Activated B cell treated with CpG ODN at 0.5 μM for 24 hours (primary cell): ENCODE measurements around the gene FUBP3. TPM values are rescaled to one million over a fixed set of nuclear protein-coding genes. Genes with fewer than 3 reads are reported as not detected.

Experiments used
- ATAC-seq: fragments of 200-7000 bp; cut with Tn5 transposase; one replicate; pipeline ENCODE4 v1.10.0; 2021; ENCODE audit warnings: low read depth, mild to moderate bottlenecking, moderate library complexity
- CTCF ChIA-PET: fragments of 350-600 bp; sonication (Branson Sonifier 250); formaldehyde crosslinking; loops from one replicate; lab custom pipeline; 2021; ENCODE audit warnings: antibody characterized with exemption; lab: Charles Lee
- POLR2A ChIA-PET: fragments of 350-600 bp; sonication (Branson Sonifier 250); formaldehyde crosslinking; loops from one replicate; lab custom pipeline; 2021; ENCODE audit warnings: antibody characterized with exemption; lab: Charles Lee
- DNase-seq: peaks from one replicate; pipeline ENCODE4 v3.0.0; 2022
- H3K27ac Mint-ChIP-seq: one replicate; pipeline ENCODE4 v1.8.0; 2020; ENCODE audit warnings: mixed read lengths
- H3K27me3 Mint-ChIP-seq: one replicate; pipeline ENCODE4 v1.8.0; 2021; ENCODE audit warnings: mixed read lengths
- H3K36me3 Mint-ChIP-seq: one replicate; pipeline ENCODE4 v1.8.0; 2021; ENCODE audit warnings: low read depth, mixed read lengths
- H3K4me1 Mint-ChIP-seq: one replicate; pipeline ENCODE4 v1.8.0; 2021; ENCODE audit warnings: mixed read lengths
- H3K4me3 Mint-ChIP-seq: one replicate; pipeline ENCODE4 v1.8.0; 2020; ENCODE audit warnings: mild to moderate bottlenecking, mixed read lengths
- H3K9me3 Mint-ChIP-seq: one replicate; pipeline ENCODE4 v1.8.0; 2020; ENCODE audit warnings: mixed read lengths
- CTCF ChIP-seq: fragments of 200-600 bp; IDR thresholded peaks from one replicate; pipeline ENCODE4 v1.8.0; 2022; ENCODE audit warnings: antibody characterized with exemption, mild to moderate bottlenecking
- intact Hi-C: fragments of 100-400 bp; cut with micrococcal nuclease; formaldehyde crosslinking; loops from one replicate; pipeline ENCODE4 v1.15.1; 2024
- total RNA-seq: library from RNA; stranded (reverse); gene quantifications from 2 replicates; pipeline ENCODE4 v1.2.3, GENCODE V29; 2022

The FUBP3 gene
- total RNA-seq, 1 donor from 2014 or later: 44.7 TPM

- CTCF ChIA-PET: interaction anchor here (2.4 kb wide), 1 partner anchor 16 kb away, joined by 6 read pairs; no protein-coding TSS in a partner anchor
- POLR2A ChIA-PET: no interaction called here
- intact Hi-C loops: loop anchor here (10.0 kb wide), 1 partner anchor 1929 kb away; no protein-coding TSS in a partner anchor
- TF ChIP-seq CTCF: no peak
- DNase-seq: no peak
- H3K4me1 Mint-ChIP-seq: peaks cover 38% of the 10 kb centered on the region
- no peak overlapping the region for H3K27ac Mint-ChIP-seq
- H3K36me3 Mint-ChIP-seq: no peaks in the 10 kb centered on the region
- no peaks in the 10 kb centered on the region for H3K9me3 Mint-ChIP-seq
- peaks cover 55% of the 10 kb centered on the region for H3K27me3 Mint-ChIP-seq
- ATAC-seq: no peak
- H3K4me3 Mint-ChIP-seq: peak overlapping the region; percentile 46
These were observed 86.3 kb downstream of the FUBP3 start for GRCh38 chr9:130665431-130666392.

- no peaks in the 10 kb centered on the region for H3K36me3 Mint-ChIP-seq
- no peak overlapping the region for H3K27ac Mint-ChIP-seq
- ChIA-PET POLR2A (no interaction called here), CTCF (interaction anchor here (2.4 kb wide), 1 partner anchor 15 kb away, joined by 6 read pairs; no protein-coding TSS in a partner anchor)
- intact Hi-C loops: loop anchor here (10.0 kb wide), 1 partner anchor 1928 kb away; no protein-coding TSS in a partner anchor
- H3K27me3 Mint-ChIP-seq: peaks cover 53% of the 10 kb centered on the region
- no peak overlapping the region for H3K4me3 Mint-ChIP-seq
- DNase-seq: no peak
- TF ChIP-seq CTCF: no peak
- peaks cover 34% of the 10 kb centered on the region for H3K4me1 Mint-ChIP-seq
- ATAC-seq: no peak
- no peaks in the 10 kb centered on the region for H3K9me3 Mint-ChIP-seq
These were observed 87.2 kb downstream of the FUBP3 start for GRCh38 chr9:130666393-130667119.

- Mint-ChIP-seq H3K27ac (no peak overlapping the region), H3K4me1 (peaks cover 29% of the 10 kb centered on the region), H3K4me3 (no peak overlapping the region), H3K27me3 (peaks cover 47% of the 10 kb centered on the region), H3K9me3 (no peaks in the 10 kb centered on the region), H3K36me3 (no peaks in the 10 kb centered on the region)
- DNase-seq (no peak), ATAC-seq (no peak)
- POLR2A ChIA-PET: no interaction called here
- CTCF ChIA-PET: no interaction called here
- intact Hi-C loops: loop anchor here (10.0 kb wide), 1 partner anchor 1928 kb away; no protein-coding TSS in a partner anchor
- no peak for TF ChIP-seq CTCF
These were observed 87.7 kb downstream of the FUBP3 start for GRCh38 chr9:130667120-130667435.

- H3K27ac Mint-ChIP-seq: no peak overlapping the region
- no peak for DNase-seq
- intact Hi-C loops: loop anchor here (10.0 kb wide), 1 partner anchor 1927 kb away; no protein-coding TSS in a partner anchor
- POLR2A ChIA-PET: no interaction called here
- no peaks in the 10 kb centered on the region for H3K36me3 Mint-ChIP-seq
- no peak for TF ChIP-seq CTCF
- peaks cover 22% of the 10 kb centered on the region for H3K4me1 Mint-ChIP-seq
- peaks cover 39% of the 10 kb centered on the region for H3K27me3 Mint-ChIP-seq
- CTCF ChIA-PET: no interaction called here
- H3K4me3 Mint-ChIP-seq: no peak overlapping the region
- H3K9me3 Mint-ChIP-seq: no peaks in the 10 kb centered on the region
- ATAC-seq: no peak
These were observed 88.8 kb downstream of the FUBP3 start for GRCh38 chr9:130668196-130668595.

GRCh38 chr9:130668659-130669058 is 89.3 kb downstream of the FUBP3 start:
- peaks cover 37% of the 10 kb centered on the region for H3K27me3 Mint-ChIP-seq
- H3K4me1 Mint-ChIP-seq: peaks cover 20% of the 10 kb centered on the region
- intact Hi-C loops: loop anchor here (10.0 kb wide), 1 partner anchor 1926 kb away; no protein-coding TSS in a partner anchor
- no peak overlapping the region for H3K4me3 Mint-ChIP-seq
- ChIA-PET POLR2A (no interaction called here), CTCF (no interaction called here)
- no peaks in the 10 kb centered on the region for H3K9me3 Mint-ChIP-seq
- no peak for TF ChIP-seq CTCF
- no peak overlapping the region for H3K27ac Mint-ChIP-seq
- no peaks in the 10 kb centered on the region for H3K36me3 Mint-ChIP-seq
- no peak for ATAC-seq
- no peak for DNase-seq
